HG02759 (cell line): ENCODE measurements around the gene CSMD2.
"Not testable (repeated sequence)": the region's sequence is repeated elsewhere in the genome, so short reads cannot be mapped to it uniquely, and the experiment has no call there.

Experiments
- ATAC-seq: cut with Tn5 transposase; IDR thresholded peaks from one replicate; pipeline ENCODE4 v1.9.1; 2021; ENCODE audit warnings: mild to moderate bottlenecking, moderate library complexity; ENCODE audit not compliant: unreplicated experiment

The CSMD2 gene

GRCh38 chr1:34113362-34113761 is 51.7 kb downstream of the CSMD2 start:
- ATAC-seq = no peak

GRCh38 chr1:34108711-34109110 is 56.3 kb downstream of the CSMD2 start:
- ATAC-seq = no peak

- ATAC-seq = no peak
Observed at GRCh38 chr1:34108269-34108668, 56.8 kb downstream of the CSMD2 start.

GRCh38 chr1:34101151-34101550 is 63.9 kb downstream of the CSMD2 start:
- no peak for ATAC-seq

- ATAC-seq = no peak
Observed at GRCh38 chr1:34100332-34100731, 64.7 kb downstream of the CSMD2 start.

- ATAC-seq = not testable (repeated sequence)
Observed at GRCh38 chr1:34092399-34092798, 72.6 kb downstream of the CSMD2 start.

- no peak for ATAC-seq
Observed at GRCh38 chr1:34089731-34090130, 75.3 kb downstream of the CSMD2 start.

GRCh38 chr1:34087986-34088385 is 77.0 kb downstream of the CSMD2 start:
- no peak for ATAC-seq

- no peak for ATAC-seq
Observed at GRCh38 chr1:34086561-34086960, 78.5 kb downstream of the CSMD2 start.

- ATAC-seq = no peak
Observed at GRCh38 chr1:34083974-34084373, 81.1 kb downstream of the CSMD2 start.

- ATAC-seq = not testable (repeated sequence)
Observed at GRCh38 chr1:34082085-34082670, 82.9 kb downstream of the CSMD2 start.

GRCh38 chr1:34078383-34078782 is 86.6 kb downstream of the CSMD2 start:
- ATAC-seq = no peak

GRCh38 chr1:34075576-34075975 is 89.5 kb downstream of the CSMD2 start:
- no peak for ATAC-seq

- ATAC-seq = no peak
Observed at GRCh38 chr1:34073028-34073695, 91.9 kb downstream of the CSMD2 start.

GRCh38 chr1:34070201-34070836 is 94.7 kb downstream of the CSMD2 start:
- ATAC-seq = no peak

GRCh38 chr1:34066981-34067603 is 97.9 kb downstream of the CSMD2 start:
- ATAC-seq = no peak

- ATAC-seq = no peak
Observed at GRCh38 chr1:34066166-34066565, 98.9 kb downstream of the CSMD2 start.

GRCh38 chr1:34065498-34065897 is 99.5 kb downstream of the CSMD2 start:
- no peak for ATAC-seq

- ATAC-seq = no peak
Observed at GRCh38 chr1:34060901-34061415, 104.1 kb downstream of the CSMD2 start.

- ATAC-seq = no peak
Observed at GRCh38 chr1:34060187-34060730, 104.8 kb downstream of the CSMD2 start.

GRCh38 chr1:34057347-34058130 is 107.5 kb downstream of the CSMD2 start:
- ATAC-seq = no peak
